Activated gamma-delta T cell treated with Interleukin-2 at 50 U/mL for 16 hours (primary cell): ENCODE data around the gene LRRC9.
"Not testable (repeated sequence)": the region's sequence is repeated elsewhere in the genome, so short reads cannot be mapped to it uniquely, and the experiment has no call there.

Experiments used
- DNase-seq: peaks from one replicate; pipeline ENCODE4 v3.0.0-alpha.2; 2020

Gene LRRC9

DNA sequence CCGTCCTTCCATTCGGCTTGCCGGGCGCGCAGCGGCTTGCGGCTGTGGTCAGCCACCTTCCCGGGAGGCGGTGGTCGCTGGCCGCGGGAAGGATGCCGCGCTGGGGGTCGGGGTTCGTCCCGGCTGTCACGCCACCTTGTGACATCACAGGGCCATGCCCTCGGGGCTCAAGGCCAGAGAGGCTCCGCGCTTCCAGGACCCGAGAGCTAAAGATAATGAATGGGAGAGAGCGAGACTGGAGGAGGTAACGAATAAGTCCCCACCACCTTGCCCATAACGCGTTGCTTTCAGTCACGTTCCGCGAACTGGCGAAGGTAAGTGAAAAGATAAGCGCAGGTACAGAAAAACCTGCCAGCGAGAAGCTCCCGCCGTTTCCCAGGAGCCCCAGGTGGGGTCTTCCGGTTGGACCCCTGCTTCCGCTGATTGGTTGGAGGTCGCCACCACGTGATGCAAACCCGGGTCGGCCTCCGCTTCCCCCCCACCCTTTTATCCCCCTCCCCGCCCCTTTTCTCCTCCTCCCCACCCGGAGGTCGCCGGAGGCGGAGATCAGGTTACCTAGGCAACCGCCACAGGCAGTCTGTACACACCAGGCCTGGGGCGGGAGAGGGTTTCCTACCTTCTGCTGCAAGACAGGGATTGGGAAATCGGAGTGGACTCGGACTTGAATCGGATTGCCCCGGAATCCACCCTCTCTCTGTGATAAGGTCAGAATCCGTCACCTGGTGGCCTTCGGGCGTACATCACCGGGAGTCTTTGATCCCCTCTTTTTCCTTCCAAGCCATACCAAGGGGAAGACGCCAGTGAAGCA lies at the start of gene LRRC9:
Gene LRRC9 (plus strand): TSS at position 575 of the 808 bp plus-strand sequence.
- peak; percentile 22 for DNase-seq

DNA sequence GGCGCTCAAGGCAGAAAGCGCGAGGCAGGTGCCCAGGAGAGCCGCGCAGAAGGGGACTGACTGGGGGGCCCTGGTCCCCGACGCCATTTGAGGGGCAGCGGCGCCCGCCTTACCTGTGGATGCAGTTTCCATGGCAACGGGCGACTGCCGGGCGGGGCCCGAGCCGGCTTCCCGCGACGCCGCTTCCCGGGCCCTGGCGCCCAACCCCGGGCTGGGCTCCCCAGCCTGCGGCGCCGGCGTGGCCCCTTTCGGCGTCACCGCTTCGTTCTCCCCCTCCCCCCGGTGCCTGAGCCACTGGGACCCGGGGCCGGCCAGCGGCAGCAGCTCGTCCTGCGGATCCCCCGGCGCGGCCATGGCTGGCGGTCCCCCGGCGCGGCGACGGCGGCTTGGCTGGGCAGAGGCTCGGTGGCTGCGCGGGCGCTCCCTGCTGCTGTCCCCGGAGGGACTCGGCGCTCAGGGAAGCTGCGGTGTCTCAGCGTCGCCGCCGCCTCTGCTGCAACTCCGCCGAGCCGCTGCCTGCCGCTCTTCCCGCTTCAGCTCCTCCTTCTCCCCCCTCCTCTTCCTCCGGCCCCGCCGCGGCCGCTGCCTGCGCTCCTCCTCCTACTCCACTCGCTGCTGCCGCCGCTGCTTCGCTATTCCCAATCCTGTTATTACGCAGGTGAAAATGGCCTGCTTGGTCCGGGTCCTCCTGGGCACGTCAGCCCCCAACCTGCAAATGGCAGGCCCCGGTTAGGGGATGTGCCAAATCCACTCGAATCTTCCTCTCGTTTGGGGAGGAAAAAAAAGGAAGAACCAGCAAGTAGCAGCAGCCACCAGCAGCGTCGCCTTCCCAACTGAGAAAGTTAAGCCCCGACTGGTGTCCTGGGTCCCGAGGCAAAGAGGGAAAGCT lies 49.4 kb upstream of the LRRC9 start, which contains the start of gene RTN1:
Gene RTN1 (minus strand): TSS at position 500 of the 889 bp plus-strand sequence. CDS start 146 bp downstream, at position 354.
- no peak for DNase-seq

DNA sequence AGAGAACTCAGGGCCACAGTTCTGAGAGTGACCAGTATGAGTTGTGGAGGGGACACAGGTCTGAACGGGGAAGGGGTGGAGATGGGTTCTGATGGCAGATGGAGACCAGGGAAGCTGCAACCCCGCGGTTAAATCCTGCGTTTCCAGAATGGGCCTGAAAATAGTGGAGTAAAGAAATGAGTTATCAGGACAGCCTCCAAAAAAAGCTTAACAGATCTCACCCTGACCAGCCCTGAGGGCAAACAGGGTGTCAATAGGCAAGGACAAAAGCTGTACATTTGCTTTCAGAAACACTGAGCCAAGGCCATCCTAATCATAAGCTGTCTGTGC lies 48.8 kb upstream of the LRRC9 start:
- DNase-seq, result no peak

DNA sequence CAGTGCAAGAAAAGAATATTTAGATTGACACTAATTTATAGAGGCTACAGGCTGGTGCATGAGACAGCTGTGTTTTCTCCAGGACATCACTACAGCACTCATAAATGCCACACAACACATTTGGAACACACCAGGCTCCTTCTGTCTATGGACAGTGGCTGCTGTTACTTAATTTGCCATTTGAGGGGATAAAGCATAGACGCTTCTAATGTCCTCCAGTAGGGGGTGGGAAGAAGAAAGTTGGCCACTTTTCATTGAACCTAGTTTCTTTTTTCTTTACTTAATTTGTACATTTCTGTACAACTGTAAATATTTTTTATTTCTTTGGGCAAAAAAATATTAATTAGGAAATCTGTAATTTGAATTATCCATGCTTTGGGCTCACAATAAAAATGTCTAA lies 37.0 kb upstream of the LRRC9 start:
- no peak for DNase-seq

DNA sequence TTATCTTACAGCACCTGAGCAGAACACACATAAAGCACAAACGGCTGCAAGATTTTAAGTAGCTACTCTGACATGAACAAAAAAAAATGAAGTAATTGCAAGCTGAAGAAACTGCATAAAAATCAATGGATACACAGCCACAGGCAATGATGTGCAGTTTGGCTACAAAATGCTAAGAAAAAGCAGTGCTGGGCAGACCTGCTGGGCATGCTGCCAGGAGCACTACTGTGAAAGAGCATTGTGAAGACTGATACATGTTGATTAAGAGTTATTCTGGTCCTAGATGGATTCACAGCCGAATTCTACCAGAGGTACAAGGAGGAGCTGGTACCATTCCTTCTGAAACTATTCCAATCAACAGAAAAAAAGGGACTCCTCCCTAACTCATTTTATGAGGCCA lies 29.3 kb upstream of the LRRC9 start:
- DNase-seq, result no peak

DNA sequence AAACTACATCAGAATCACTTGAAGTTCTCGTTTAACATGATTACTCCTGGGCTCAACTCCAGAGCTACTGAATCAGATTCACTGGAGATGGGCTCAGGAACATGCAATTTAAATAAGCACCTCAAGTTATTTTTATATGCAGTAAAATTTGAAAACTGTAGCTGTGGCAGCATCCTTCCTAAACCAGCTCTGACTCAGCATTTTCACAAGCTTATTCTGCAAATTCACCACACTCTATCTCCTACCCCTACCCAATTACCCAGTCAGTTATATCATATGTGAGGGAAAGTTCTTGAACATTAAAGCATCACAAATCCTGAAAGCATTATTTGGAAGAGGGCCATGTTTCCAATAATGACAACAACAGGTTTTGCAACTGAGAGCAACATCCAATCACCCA lies 24.2 kb upstream of the LRRC9 start:
- no peak for DNase-seq

DNA sequence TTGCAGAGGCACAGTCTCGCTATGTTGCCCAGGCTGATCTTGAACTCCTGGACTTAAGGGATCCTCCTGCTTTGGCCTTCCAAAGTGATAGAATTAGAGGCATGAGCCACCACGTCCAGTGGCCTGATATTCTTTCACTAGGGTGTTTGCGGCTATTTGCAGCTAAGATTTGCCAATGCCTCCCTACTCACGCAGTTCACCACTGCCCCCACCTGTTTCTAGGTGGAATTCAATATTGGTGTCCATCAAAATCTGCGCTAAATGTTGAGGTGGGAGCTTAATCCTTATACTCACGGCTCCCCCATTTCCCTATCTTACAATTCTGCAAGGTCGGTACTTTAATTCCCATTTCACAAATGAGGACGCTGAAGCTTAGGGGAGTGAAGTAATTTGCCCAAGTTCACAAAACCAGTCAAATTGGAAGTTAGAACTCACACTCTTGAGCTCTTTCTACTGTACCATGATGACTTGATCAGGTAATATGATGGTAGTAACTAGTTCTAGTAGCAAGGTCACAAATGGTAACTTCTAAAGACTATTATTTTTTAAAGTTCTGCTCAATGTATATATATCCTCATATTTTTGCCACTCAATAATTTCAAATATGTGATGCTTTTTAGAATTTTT lies 22.1 kb upstream of the LRRC9 start:
- DNase-seq, result no peak

DNA sequence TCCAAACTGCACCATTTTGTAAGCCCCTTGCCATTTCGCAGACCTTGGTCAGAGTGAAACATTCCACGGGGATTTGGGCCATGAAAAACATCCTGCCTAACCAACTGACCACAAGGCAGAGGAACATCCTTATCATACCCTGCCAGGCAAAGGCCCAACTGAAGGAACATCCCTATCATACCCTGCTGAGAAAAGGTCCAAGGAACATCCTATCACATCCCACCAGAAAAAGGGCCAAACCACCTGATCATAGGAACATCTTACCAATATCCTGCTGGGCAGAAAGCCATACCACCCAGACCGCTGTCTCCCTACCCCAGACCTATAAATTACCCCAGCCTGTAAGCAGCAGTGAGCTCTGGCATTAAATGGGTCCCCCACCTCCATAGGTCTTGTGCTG lies 19.4 kb upstream of the LRRC9 start:
- DNase-seq, result no peak

DNA sequence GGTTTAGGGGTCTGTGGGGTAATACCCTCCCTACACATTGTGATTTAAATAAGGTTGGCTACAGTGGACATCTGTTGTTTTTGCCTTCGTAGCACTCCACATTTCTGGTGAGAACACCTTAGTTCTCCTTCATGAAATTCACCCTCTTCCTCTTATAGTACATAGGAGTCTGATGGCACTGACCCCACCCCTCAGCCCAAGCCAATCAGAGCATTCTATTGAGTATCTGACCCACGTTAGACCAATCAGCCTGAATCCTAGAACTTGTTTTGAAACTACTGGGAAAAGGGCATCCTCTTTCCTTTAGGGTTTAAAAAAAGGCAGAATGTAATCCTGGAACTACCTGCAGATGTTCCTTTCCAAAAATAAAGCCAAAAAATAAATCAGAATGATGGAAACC lies 15.8 kb upstream of the LRRC9 start:
- no peak for DNase-seq

DNA sequence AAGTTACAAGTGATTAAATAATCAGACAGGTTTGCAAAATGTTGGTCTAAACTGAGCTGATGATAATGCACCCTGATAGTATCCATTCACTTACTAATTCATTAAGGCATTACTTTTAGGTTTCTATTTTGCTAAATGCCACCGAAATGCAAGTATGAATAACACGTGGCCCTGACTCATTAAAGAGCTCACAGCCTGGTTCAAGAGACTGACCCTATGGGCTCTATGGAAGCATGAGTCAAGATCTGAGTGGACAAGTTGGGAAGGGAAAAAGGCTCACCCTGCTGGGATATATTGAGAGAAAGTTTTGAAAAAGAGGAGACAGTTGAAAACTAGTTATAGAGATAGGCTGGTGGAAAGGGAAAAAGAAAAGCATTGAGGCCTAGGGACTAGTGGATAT lies 14.8 kb upstream of the LRRC9 start:
- DNase-seq, result no peak

DNA sequence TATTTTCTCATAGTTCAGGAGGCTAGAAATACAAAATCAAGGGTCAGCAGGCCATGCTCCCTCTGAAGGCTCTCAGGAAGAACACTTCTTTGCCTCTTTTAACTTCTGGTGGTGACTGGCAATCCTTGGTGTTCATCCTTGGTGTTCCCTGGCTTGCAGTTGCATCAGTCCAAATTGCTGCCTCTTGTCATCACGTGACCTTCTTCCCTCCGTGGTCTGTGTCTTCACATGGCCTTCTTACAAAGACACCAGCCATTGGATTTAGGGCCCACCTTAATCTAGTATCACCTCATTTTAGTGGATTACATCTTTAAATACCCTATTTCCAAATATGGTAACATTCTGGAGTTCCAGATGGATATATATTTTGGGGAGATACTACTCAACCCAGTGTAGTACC lies 7.5 kb upstream of the LRRC9 start:
- no peak for DNase-seq

DNA sequence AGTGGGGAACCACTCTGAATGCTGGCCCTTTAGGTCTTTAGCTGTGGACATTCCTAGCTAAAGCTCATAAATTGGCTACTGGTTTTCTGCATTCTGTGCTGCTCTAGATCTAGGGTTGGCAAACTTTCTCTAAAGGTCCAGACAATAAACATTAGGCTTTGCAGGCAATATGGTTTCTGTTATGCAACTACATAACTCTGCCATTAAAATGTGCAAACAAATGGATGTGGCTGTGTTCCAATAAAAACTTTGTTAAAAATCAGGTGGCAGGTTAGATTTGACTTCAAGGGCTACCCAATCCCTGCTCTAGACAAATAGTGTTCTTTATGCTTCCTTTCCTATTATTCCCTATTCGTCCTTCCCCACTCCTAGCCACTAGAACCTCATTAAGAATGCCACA lies 6.8 kb upstream of the LRRC9 start:
- no peak for DNase-seq

DNA sequence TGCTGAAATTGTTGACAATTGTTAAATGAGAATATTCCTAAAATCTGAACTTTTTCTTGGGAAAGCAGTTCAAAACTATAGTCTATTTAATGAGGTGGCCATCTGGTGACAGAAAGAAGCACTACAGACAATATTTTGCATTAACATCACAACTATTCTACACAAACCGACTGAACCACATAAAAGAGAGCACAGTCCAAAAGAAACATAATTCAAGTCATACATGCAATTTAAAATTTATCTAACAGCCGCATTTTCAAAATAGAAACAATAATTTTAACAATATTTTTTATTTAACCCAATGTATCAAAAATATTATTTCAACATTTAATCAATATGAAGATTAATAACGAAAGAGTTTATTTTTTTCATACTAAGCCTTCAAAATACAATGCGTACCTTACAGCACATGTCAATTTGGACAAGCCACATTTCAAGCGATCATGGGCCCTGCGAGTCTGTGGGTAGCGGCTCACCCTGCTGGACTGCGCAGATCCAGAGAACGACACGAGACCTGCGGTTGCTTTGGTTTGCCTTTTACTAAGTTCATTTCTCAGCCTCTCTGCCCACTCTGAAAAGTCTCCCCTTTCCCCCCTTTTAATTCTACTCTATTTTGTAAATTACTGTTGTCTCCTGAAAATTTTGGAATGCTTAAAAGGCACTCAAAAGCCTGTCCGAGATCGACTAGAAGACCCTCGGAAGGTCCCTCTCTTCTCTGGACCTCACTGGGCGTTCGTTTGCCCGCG lies 947 bp upstream of the LRRC9 start:
- no peak for DNase-seq

DNA sequence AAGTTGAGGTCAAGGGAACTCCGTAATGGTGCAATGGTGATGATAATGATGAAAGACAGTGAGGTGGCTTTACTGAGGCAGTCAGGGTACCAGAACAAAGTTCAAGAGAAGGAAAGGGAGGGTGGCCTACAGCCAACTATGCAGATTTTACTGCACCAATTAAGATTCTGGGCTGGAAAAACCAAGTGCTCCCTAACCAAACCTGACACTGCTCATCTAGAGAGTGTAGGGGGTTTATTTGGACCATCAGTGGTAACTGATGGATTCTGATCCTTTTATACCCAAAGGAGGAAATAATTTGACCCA lies 387 bp downstream of the LRRC9 start:
- DNase-seq, result no peak

DNA sequence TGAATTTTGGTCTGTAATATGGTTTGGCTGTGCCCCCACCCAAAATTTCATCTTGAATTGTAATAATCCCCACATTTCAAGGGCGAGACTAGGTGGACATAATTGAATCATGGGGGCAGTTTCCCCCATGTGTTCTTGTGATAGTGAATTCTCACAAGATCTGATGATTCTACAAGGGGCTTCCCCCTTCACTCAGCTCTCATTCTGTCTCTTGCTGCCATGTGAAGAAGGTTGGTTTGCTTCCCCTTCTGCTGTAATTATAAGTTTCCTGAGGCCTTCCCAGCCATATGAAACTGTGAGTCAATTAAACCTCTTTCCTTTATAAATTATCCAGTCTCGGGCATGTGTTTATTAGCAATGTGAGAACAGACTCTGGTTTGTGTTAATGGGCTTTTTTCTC lies 5.9 kb downstream of the LRRC9 start:
- DNase-seq, result no peak

DNA sequence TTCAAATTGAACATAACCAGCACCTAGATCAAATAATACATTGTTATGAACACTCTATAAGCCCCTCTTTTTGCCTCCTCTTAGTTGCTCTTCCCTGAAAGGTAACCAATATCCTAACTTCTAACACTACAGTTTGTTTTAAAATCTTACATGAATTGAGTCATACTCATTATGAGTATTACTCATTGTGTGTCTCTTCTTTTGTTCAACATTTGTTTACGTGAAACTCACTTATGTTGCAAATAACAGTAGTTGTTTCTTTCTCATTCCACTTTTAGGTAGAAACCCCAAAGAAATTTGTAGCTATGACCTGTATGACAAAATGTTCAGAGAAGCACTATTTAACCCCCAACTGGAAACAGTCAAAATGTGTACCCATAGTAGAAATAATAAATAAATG lies 6.6 kb downstream of the LRRC9 start:
- DNase-seq, result no peak

DNA sequence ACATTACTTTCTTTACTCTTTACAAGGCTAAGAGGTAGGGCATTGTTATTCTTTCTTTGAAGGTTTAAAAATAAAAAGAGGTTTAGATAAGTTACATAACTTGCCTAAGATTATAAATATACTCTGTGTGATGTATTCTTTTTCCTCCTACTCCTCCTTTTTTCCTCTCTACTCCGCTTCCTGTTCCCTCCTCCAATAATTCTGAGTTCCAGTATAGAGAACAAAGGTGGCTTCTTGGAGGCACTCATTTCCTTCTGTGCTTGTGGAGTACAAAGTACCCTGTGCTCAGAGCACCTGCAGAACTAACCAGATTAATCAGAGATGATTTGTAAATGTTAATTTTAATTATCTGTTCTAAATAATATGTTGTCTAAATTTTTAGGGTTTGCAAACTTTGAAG lies 11.3 kb downstream of the LRRC9 start:
- DNase-seq, result no peak

DNA sequence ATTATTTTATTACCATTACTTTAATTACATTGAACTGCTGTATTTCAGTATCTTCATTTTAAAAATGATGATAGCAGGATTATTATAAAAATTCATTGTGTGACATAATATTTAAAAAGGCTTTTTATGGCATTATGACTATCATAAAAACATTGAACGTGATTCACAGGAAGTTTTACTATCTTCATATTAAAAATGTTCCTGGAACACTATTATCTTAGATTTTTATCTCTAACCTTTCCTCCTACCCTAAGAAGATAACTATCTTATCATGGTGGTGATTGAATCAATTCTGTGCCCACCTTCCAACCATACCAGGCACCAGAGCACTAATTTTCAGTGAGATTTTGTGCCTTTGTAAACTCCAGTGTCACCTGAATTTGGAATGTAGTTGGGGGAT lies 16.2 kb downstream of the LRRC9 start:
- DNase-seq, result no peak

DNA sequence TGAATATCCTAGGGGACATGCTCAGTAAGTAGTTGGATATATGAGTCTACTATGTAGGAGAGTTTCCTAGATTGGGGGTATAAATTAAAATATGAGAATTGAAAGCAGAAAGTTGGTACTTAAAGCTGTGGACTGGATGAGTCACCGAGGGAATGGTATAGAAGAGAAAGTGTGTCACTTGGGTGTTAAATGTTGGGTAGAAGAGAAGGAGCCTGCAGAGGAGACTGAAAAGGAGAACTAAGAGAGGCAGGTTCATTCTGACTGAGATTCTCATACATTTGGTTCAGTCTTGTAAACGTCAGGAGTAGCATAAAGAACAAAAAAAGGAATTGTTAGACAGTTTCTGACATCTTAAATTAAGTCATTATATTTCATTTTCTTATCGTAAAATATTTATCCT lies 19.9 kb downstream of the LRRC9 start:
- DNase-seq, result no peak

DNA sequence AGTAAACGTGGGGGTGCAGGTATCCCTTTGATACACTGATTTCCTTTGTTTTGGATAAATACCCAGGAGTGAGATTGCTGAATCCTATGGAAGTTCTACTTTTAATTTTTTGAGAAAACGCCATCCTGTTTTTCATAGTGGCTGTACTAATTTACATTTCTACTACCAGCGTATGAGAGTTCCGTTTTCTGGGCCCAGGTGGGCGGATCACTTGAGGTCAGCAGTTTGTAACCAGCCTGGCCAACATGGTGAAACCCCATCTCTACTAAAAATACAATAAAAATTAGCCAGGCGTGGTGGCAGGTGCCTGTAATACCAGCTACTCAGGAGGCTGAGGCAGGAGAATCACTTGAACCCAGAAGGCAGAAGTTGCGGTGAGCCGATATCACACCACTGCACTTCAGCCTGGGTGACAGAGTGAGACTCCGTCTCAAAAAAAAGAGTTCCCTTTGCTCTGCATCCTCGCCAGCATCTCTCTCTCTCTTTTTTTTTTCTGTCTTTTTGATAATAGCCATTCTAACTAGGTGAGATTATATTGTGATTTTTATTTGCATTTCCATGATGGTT lies 22.4 kb downstream of the LRRC9 start:
- DNase-seq, result not testable (repeated sequence)

DNA sequence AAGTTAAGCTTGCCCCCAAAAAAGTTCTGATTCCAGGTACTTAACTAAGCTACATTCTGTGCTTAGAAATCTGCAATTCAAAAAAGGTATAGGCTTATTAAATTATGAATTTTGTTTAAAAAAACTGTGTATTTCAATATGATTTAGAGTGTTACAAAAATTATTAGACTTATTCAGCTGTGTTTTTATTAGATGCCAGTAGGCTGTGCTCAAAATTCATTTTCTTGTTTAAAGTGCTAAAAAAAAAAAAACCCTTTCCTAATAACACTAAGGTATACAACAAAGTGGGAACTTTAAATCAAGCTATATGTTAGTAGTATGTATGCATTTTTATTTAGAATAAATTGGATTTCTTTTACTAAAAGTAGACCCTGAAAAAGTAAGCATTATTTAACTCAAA lies 25.0 kb downstream of the LRRC9 start:
- no peak for DNase-seq

DNA sequence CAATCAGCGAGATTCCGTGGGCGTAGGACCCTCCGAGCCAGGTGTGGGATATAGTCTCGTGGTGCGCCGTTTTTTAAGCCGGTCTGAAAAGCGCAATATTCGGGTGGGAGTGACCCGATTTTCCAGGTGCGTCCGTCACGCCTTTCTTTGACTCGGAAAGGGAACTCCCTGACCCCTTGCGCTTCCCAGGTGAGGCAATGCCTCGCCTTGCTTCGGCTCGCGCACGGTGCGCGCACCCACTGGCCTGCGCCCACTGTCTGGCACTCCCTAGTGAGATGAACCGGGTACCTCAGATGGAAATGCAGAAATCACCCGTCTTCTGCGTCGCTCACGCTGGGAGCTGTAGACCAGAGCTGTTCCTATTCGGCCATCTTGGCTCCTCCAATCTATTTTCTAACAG lies 32.2 kb downstream of the LRRC9 start:
- not testable (repeated sequence) for DNase-seq

DNA sequence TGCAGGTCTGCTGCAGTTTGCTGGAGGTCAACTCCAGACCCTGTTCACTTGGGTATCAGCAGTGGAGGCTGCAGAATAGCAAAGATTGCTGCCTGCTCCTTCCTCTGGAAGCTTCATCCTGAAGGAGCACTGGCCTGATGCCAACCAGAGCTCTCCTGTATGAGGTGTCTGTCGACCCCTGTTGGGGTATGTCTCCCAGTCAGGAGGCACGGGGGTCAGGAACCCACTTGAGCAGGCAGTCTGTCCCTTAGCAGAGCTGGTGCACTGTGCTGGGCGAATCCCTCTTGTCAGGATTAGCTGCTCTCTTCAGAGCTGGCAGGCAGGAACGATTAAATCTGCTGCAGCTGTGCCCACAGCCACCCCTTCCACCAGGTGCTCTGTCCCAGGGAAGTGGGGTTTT lies 37.9 kb downstream of the LRRC9 start:
- not testable (repeated sequence) for DNase-seq
